ENCODE results near the gene ZNHIT6.

DNA sequence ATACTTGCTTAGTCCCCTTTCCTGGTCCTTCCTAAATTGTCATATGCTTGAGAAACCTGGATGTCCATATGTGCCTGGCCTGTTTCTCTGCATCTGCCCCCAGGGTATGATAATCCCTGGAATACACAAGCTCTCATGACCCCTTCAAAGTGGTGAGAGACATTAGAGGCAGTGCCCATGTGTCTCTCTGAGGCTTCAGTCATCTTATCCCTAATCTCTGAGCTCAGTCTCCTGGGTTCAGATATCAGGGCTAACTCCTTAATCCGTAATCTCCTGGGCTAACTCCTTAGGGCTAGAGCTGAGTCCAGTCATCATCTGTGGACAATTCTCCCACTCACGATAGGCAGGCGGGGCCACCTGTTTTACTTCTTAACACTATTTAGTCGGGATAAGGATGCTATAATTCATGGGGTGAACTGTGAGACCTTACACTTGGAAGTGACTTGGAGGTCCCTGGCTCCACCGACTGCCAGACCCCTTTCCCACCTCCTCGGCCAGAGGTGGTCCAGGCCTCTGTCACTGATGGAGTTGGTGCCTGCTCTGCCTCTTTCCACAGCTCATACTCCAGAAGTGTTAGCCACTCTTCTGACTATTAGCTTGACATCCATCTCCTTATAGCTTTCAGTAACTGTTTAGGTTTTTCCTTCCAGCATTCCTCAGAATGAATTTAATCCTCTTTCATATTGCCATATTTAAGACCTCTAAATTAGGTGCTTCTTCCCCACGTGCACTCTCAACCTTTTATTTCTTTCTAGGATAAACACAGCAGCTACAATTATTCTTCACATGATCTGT, 105.0 kb downstream of the ZNHIT6 start:
- TF ChIP-seq EZH2phosphoT487 (IDR thresholded peaks at IDR 0.05; ENCODE audit: borderline replicate concordance, low read depth, low read length), result no peak
- TF ChIP-seq, protein P1, sequence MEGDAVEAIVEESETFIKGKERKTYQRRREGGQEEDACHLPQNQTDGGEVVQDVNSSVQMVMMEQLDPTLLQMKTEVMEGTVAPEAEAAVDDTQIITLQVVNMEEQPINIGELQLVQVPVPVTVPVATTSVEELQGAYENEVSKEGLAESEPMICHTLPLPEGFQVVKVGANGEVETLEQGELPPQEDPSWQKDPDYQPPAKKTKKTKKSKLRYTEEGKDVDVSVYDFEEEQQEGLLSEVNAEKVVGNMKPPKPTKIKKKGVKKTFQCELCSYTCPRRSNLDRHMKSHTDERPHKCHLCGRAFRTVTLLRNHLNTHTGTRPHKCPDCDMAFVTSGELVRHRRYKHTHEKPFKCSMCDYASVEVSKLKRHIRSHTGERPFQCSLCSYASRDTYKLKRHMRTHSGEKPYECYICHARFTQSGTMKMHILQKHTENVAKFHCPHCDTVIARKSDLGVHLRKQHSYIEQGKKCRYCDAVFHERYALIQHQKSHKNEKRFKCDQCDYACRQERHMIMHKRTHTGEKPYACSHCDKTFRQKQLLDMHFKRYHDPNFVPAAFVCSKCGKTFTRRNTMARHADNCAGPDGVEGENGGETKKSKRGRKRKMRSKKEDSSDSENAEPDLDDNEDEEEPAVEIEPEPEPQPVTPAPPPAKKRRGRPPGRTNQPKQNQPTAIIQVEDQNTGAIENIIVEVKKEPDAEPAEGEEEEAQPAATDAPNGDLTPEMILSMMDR (conservative IDR thresholded peaks at IDR 0.05; ENCODE audit: low read length), result no peak

All from OCI-LY7 (cell line).